Spleen (tissue), 11 donors: ENCODE data around the gene OR9A4. TPM values are rescaled to one million over a fixed set of nuclear protein-coding genes. Genes with fewer than 3 reads are reported as not detected.

ENCODE experiments used
- DNase-seq: peaks from one replicate; pipeline ENCODE4 v3.0.0-alpha.2; 2020
- H3K27ac ChIP-seq, 8 donors: fragments of 200-600 bp; sonication (generic) in 7 of 8; 1 replicate in 4 of 8; 2 replicates in 4 of 8; pipeline versions ENCODE4 v1.5.0 to v1.8.0; 2016 to 2021; ENCODE audit warnings: inconsistent platforms in 4 of 8, mild to moderate bottlenecking in 4 of 8, moderate library complexity in 1 of 8
- H3K27me3 ChIP-seq, 7 donors: fragments of 200-600 bp; sonication (generic) in 6 of 7; replicated peaks in 1 of 7; 1 replicate in 4 of 7; 2 replicates in 3 of 7; pipeline versions ENCODE4 v1.5.0 to v1.8.0; 2016 to 2021; ENCODE audit warnings: inconsistent platforms in 3 of 7, mild to moderate bottlenecking in 1 of 7
- H3K36me3 ChIP-seq, 6 donors: fragments of 200-600 bp; sonication (generic) in 5 of 6; 1 replicate in 4 of 6; 2 replicates in 2 of 6; pipeline versions ENCODE4 v1.5.0 to v1.8.0; 2016 to 2021; ENCODE audit warnings: inconsistent platforms in 2 of 6
- H3K4me1 ChIP-seq, 6 donors: fragments of 200-600 bp; sonication (generic) in 5 of 6; 1 replicate in 3 of 6; 2 replicates in 3 of 6; pipeline versions ENCODE4 v1.5.0 to v1.8.0; 2016 to 2021; ENCODE audit warnings: inconsistent platforms in 3 of 6
- H3K4me3 ChIP-seq, 8 donors: fragments of 200-600 bp; sonication (generic) in 7 of 8; 1 replicate in 4 of 8; 2 replicates in 4 of 8; pipeline versions ENCODE4 v1.5.0 to v1.8.0; 2016 to 2021; ENCODE audit warnings: inconsistent platforms in 4 of 8, mild to moderate bottlenecking in 4 of 8, moderate library complexity in 2 of 8
- H3K9me3 ChIP-seq, 8 donors: fragments of 200-600 bp; sonication (generic) in 7 of 8; 1 replicate in 4 of 8; 2 replicates in 4 of 8; pipeline versions ENCODE4 v1.5.0 to v1.8.0; 2016 to 2021; ENCODE audit warnings: inconsistent platforms in 4 of 8
- POLR2A ChIP-seq, 3 donors: fragments of 450-650 bp; IDR thresholded peaks; one replicate each; pipeline ENCODE4 v1.5.1; 2017; ENCODE audit warnings: antibody characterized with exemption in 3 of 3, mild to moderate bottlenecking in 1 of 3
- POLR2AphosphoS5 ChIP-seq, 3 donors: sonication (generic); formaldehyde crosslinking; IDR thresholded peaks; one replicate each; pipeline ENCODE4 v1.5.1; 2017; ENCODE audit warnings: antibody characterized with exemption in 3 of 3
- WGBS, 5 donors: extraction: QIAGEN DNeasy Blood & Tissue Kit in 3 of 5; methylation state at CpG; one replicate each; pipeline versions ENCODE4 v1.1.5 to v1.1.7; 2013 to 2018; 5-methylcytosine and 5-hydroxymethylcytosine counted together
- intact Hi-C: fragments of 100-400 bp; cut with DNase I; formaldehyde crosslinking; loops from one replicate; pipeline ENCODE4 v1.15.0; 2023; ENCODE audit warnings: low total_unique reads
- polyA plus RNA-seq, 3 donors: library from polyadenylated mRNA; stranded (reverse); fragments of 200-250 nt; gene quantifications; one replicate each; pipeline ENCODE4 v1.2.1, GENCODE V29; 2013
- total RNA-seq, 7 donors: library from RNA; depleted of rRNA in 3 of 7; stranded (reverse); fragments of >200 nt in 3 of 7; fragmentation: NEBNext Ultra II Directional in 4 of 7; extraction: Animal tissue kit (Norgen Biotek cat#: 25700) in 4 of 7; gene quantifications; one replicate each; pipeline versions ENCODE4 v1.1.0 to v1.2.1, GENCODE V29; 2016 to 2021
- TF ChIP-seq, protein P1 (sequence below), 11 experiments: fragments of 200-600 bp in 7 of 11; fragments of 450-650 bp in 4 of 11; sonication (generic) in 4 of 11; IDR thresholded peaks in 8 of 11; conservative IDR thresholded peaks in 3 of 11; 1 replicate in 7 of 11; 2 replicates in 4 of 11; pipeline versions ENCODE4 v1.4.0 to v1.8.0; 2016 to 2021; ENCODE audit warnings: antibody characterized with exemption in 11 of 11, inconsistent platforms in 4 of 11, mild to moderate bottlenecking in 1 of 11
- donor health status: healthy with polysubstance abuse.
- donor health status: DM: no; HTN: no; CAD: no; lungs with moderate emphysema.
- donor health status: DM: no; HTN: no; CAD: no.
- donor health status: Bipolar disorder and iron deficiency.
- donor health status: healthy.
- donor health status: DM: no; HTN: no; CAD: no.
- donor health status: DM: yes; HTN: yes; CAD: no.

The OR9A4 gene
- total and polyA plus RNA-seq, 10 donors: not detected

DNA sequence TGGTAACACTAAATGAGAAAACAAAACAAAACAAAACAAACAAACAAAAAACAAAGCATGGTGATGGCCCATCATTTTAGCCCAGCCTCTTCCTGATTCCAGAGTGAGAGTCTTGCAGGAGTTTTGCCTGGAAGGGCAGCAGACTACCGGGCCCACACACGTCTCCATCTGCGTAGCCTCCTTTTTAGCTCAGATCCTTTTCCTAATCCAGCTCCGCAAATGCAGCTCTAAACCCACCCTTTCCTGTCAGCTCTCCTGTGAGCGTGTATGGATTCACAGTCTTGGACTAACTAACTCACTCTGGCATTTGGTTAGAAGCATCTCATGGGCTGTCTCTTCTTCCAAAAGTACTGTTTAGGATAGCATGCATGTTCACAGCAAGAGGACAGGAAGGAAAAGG is 14.0 kb downstream of the OR9A4 start:
- TF ChIP-seq POLR2A (IDR thresholded peaks at IDR 0.05) (no peak), POLR2AphosphoS5 (IDR thresholded peaks at IDR 0.05) (no peak)
- TF ChIP-seq, protein P1, sequence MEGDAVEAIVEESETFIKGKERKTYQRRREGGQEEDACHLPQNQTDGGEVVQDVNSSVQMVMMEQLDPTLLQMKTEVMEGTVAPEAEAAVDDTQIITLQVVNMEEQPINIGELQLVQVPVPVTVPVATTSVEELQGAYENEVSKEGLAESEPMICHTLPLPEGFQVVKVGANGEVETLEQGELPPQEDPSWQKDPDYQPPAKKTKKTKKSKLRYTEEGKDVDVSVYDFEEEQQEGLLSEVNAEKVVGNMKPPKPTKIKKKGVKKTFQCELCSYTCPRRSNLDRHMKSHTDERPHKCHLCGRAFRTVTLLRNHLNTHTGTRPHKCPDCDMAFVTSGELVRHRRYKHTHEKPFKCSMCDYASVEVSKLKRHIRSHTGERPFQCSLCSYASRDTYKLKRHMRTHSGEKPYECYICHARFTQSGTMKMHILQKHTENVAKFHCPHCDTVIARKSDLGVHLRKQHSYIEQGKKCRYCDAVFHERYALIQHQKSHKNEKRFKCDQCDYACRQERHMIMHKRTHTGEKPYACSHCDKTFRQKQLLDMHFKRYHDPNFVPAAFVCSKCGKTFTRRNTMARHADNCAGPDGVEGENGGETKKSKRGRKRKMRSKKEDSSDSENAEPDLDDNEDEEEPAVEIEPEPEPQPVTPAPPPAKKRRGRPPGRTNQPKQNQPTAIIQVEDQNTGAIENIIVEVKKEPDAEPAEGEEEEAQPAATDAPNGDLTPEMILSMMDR (IDR thresholded peaks at IDR 0.05 in 8 of 11, conservative IDR thresholded peaks at IDR 0.05 in 3 of 11): no peak
- no peaks in the 10 kb centered on the region for H3K27me3 ChIP-seq
- H3K27ac ChIP-seq: no peak overlapping the region
- H3K36me3 ChIP-seq: no peaks in the 10 kb centered on the region
- intact Hi-C loops: no loop called here
- no peak for DNase-seq
- H3K4me1 ChIP-seq: peaks cover 0 to 16% (median 0%) of the 10 kb centered on the region in 6 donors
- H3K4me3 ChIP-seq: no peak overlapping the region
- H3K9me3 ChIP-seq: peaks cover 0 to 9% (median 0%) of the 10 kb centered on the region in 8 donors
- WGBS, 5 donors: 75 to 89% (median 76%) methylated on average over 5 of the region's 5 CpGs

DNA sequence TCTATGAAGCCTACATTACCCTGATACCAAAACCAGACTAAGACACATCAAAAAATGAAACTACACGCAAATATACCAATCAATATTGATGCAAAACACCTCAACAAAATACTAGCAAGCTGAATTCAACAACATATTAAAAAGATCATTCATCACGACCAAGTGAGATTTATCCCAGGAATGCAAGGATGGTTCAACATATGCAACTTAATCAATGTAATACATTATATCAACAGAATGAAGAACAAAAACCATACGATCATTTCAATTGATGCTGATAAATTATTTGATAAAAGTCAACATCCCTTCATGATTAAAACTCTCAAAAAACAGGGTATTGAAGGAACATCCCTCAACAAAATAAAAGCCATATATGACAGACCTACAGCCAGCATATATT is 24.9 kb downstream of the OR9A4 start:
- Histone ChIP-seq H3K4me3 (no peak overlapping the region), H3K27ac (no peak overlapping the region), H3K9me3 (peaks cover 2 to 39% (median 32%) of the 10 kb centered on the region in 8 donors), H3K4me1 (peaks cover 0 to 5% (median 0%) of the 10 kb centered on the region in 6 donors), H3K36me3 (no peaks in the 10 kb centered on the region), H3K27me3 (no peaks in the 10 kb centered on the region)
- TF ChIP-seq POLR2AphosphoS5 (IDR thresholded peaks at IDR 0.05) (no peak), POLR2A (IDR thresholded peaks at IDR 0.05) (no peak)
- TF ChIP-seq, protein P1 (IDR thresholded peaks at IDR 0.05 in 8 of 11, conservative IDR thresholded peaks at IDR 0.05 in 3 of 11): no peak
- intact Hi-C loops: no loop called here
- DNase-seq: no peak
- 89 to 95% (median 91%) methylated on average over 3 of the region's 3 CpGs for WGBS, 5 donors

DNA sequence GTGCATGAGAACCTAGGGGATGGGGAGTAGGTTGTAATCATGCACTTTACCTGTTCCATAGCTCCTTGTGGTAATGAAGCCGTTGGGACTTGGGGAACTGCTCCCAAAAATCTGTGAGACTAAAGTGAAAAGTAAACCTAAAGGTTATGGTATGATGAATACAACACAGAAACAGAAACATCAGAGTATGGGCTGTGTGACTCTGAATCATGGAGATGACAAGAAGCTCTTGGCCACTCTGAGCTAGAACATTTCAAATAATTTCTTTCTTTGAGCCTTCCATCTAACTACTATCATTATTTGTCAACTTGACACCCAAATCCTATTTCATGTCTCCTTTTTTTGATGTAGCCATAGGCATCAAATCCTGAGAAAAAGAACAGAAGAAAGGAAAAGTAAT is 27.6 kb downstream of the OR9A4 start:
- Histone ChIP-seq H3K9me3 (peaks cover 2 to 39% (median 32%) of the 10 kb centered on the region in 8 donors), H3K36me3 (no peaks in the 10 kb centered on the region), H3K4me3 (no peak overlapping the region), H3K27ac (peak overlapping the region in 3 of 8 donors; percentile 66 to 82 (median 79)), H3K4me1 (peaks cover 0 to 12% (median 0%) of the 10 kb centered on the region in 6 donors), H3K27me3 (no peaks in the 10 kb centered on the region)
- TF ChIP-seq POLR2A (IDR thresholded peaks at IDR 0.05) (no peak), POLR2AphosphoS5 (IDR thresholded peaks at IDR 0.05) (no peak)
- TF ChIP-seq, protein P1 (IDR thresholded peaks at IDR 0.05 in 8 of 11, conservative IDR thresholded peaks at IDR 0.05 in 3 of 11): no peak
- intact Hi-C loops: no loop called here
- WGBS, 5 donors: 44 to 74% (median 68%) methylated on average over 1 of the region's 1 CpG
- DNase-seq: no peak

DNA sequence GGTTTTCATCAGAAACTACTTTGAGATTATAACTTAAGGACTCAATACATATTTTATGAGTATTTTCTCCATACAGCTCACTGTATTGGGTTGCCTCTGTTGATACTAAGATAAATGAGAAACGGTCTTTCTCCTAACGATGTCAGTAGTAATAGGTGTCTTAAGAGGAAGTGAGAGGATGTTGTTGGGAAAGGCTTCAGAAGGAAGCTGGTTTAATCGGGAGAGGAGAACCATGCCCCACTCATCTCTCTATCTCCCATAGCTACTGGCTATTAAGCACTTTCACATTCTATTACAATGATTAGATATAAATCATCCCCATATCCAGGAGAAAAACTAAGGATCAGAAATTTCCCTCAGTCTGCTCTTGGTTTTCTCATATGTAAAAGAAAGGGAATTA is 28.6 kb downstream of the OR9A4 start:
- TF ChIP-seq, protein P1 (IDR thresholded peaks at IDR 0.05 in 8 of 11, conservative IDR thresholded peaks at IDR 0.05 in 3 of 11): no peak
- TF ChIP-seq POLR2A (IDR thresholded peaks at IDR 0.05): no peak
- TF ChIP-seq POLR2AphosphoS5 (IDR thresholded peaks at IDR 0.05): no peak
- H3K36me3 ChIP-seq: no peaks in the 10 kb centered on the region
- peak overlapping the region in 6 of 8 donors; percentile 2 to 82 (median 64) for H3K27ac ChIP-seq
- H3K9me3 ChIP-seq: peaks cover 2 to 30% (median 26%) of the 10 kb centered on the region in 8 donors
- intact Hi-C loops: no loop called here
- no peak for DNase-seq
- no peaks in the 10 kb centered on the region for H3K27me3 ChIP-seq
- peak overlapping the region in 1 of 8 donors; percentile 3 for H3K4me3 ChIP-seq
- WGBS, 5 donors: 31 to 70% (median 64%) methylated on average over 3 of the region's 3 CpGs
- H3K4me1 ChIP-seq: peaks cover 0 to 12% (median 0%) of the 10 kb centered on the region in 6 donors
